HL-60 (cell line): Measurements from ENCODE around the gene GNB2.
"Not testable (repeated sequence)": the region's sequence is repeated elsewhere in the genome, so short reads cannot be mapped to it uniquely, and the experiment has no call there.

Experiments used
- DNase-seq, 2 experiments: peaks; one replicate each; pipeline ENCODE4 v3.0.0-alpha.2; 2010 to 2020; ENCODE audit warnings: low read depth in 1 of 2, low spot score in 1 of 2
- H3K27ac ChIP-seq: fragments of 250-450 bp; sonication (Bioruptor Pico); replicated peaks from 2 replicates; pipeline ENCODE4 v1.5.1; 2020; ENCODE audit warnings: mild to moderate bottlenecking, moderate library complexity
- H3K27me3 ChIP-seq: fragments of 250-450 bp; sonication (Bioruptor Pico); 2 replicates; pipeline ENCODE4 v1.5.1; 2021; ENCODE audit warnings: mild to moderate bottlenecking, moderate library complexity; ENCODE audit not compliant: insufficient read depth, poor library complexity, severe bottlenecking
- H3K4me3 ChIP-seq: replicated peaks from 2 replicates; pipeline ENCODE4 v1.5.1; 2011; ENCODE audit warnings: mild to moderate bottlenecking, control low read depth, low read length; ENCODE audit not compliant: insufficient read depth
- GABPA ChIP-seq: IDR thresholded peaks from 2 replicates; pipeline ENCODE4 v1.6.1; 2012; ENCODE audit warnings: low read depth
- POLR2AphosphoS5 ChIP-seq: IDR thresholded peaks from 2 replicates; pipeline ENCODE4 v1.6.1; 2012; ENCODE audit warnings: low read depth
- SPI1 ChIP-seq: IDR thresholded peaks from 2 replicates; pipeline ENCODE4 v1.6.1; 2012; ENCODE audit warnings: low read depth, mild to moderate bottlenecking, borderline replicate concordance
- TF ChIP-seq, protein P1 (sequence below): IDR thresholded peaks from one replicate; pipeline ENCODE4 v1.5.1; 2011; ENCODE audit warnings: low read length, control low read depth, inconsistent platforms; ENCODE audit not compliant: insufficient read depth
- TF ChIP-seq, protein P2 (sequence below): IDR thresholded peaks from 2 replicates; pipeline ENCODE4 v1.6.1; 2012; ENCODE audit warnings: low read depth; ENCODE audit not compliant: insufficient replicate concordance

Gene GNB2

DNA sequence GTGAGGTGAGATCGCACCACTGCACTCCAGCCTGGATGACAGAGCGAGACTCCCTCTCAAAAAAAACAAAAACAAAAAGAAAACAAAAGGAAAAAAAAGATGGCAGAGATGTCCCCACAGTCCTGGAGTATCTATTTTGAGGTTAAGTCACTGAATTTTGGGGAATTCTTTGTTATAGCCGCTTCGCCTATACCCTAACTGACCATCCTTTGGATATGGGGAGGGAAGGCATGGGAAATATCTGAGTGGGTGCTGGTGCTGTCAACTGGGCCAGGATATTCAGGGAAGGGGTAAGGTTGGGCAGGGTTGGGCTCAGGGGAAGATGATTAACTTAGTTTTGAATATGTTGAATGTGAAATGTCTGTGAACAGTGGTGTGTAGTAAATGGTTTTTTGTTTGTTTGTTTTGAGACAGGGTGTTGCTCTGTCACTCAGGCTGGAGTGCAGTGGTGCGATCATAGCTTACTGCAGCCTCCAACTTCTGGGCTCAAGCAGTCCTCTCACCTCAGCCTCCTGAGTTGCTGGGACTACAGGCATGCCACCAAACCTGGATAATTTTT lies 8.3 kb upstream of the GNB2 start:
- DNase-seq: no peak
- H3K27me3 ChIP-seq: no peaks in the 10 kb centered on the region
- TF ChIP-seq, protein P1, sequence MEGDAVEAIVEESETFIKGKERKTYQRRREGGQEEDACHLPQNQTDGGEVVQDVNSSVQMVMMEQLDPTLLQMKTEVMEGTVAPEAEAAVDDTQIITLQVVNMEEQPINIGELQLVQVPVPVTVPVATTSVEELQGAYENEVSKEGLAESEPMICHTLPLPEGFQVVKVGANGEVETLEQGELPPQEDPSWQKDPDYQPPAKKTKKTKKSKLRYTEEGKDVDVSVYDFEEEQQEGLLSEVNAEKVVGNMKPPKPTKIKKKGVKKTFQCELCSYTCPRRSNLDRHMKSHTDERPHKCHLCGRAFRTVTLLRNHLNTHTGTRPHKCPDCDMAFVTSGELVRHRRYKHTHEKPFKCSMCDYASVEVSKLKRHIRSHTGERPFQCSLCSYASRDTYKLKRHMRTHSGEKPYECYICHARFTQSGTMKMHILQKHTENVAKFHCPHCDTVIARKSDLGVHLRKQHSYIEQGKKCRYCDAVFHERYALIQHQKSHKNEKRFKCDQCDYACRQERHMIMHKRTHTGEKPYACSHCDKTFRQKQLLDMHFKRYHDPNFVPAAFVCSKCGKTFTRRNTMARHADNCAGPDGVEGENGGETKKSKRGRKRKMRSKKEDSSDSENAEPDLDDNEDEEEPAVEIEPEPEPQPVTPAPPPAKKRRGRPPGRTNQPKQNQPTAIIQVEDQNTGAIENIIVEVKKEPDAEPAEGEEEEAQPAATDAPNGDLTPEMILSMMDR: no peak
- TF ChIP-seq POLR2AphosphoS5: no peak
- no peak for TF ChIP-seq GABPA
- no peak for TF ChIP-seq SPI1
- TF ChIP-seq, protein P2, sequence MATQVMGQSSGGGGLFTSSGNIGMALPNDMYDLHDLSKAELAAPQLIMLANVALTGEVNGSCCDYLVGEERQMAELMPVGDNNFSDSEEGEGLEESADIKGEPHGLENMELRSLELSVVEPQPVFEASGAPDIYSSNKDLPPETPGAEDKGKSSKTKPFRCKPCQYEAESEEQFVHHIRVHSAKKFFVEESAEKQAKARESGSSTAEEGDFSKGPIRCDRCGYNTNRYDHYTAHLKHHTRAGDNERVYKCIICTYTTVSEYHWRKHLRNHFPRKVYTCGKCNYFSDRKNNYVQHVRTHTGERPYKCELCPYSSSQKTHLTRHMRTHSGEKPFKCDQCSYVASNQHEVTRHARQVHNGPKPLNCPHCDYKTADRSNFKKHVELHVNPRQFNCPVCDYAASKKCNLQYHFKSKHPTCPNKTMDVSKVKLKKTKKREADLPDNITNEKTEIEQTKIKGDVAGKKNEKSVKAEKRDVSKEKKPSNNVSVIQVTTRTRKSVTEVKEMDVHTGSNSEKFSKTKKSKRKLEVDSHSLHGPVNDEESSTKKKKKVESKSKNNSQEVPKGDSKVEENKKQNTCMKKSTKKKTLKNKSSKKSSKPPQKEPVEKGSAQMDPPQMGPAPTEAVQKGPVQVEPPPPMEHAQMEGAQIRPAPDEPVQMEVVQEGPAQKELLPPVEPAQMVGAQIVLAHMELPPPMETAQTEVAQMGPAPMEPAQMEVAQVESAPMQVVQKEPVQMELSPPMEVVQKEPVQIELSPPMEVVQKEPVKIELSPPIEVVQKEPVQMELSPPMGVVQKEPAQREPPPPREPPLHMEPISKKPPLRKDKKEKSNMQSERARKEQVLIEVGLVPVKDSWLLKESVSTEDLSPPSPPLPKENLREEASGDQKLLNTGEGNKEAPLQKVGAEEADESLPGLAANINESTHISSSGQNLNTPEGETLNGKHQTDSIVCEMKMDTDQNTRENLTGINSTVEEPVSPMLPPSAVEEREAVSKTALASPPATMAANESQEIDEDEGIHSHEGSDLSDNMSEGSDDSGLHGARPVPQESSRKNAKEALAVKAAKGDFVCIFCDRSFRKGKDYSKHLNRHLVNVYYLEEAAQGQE: no peak
- H3K4me3 ChIP-seq: no peak overlapping the region
- no peak overlapping the region for H3K27ac ChIP-seq

DNA sequence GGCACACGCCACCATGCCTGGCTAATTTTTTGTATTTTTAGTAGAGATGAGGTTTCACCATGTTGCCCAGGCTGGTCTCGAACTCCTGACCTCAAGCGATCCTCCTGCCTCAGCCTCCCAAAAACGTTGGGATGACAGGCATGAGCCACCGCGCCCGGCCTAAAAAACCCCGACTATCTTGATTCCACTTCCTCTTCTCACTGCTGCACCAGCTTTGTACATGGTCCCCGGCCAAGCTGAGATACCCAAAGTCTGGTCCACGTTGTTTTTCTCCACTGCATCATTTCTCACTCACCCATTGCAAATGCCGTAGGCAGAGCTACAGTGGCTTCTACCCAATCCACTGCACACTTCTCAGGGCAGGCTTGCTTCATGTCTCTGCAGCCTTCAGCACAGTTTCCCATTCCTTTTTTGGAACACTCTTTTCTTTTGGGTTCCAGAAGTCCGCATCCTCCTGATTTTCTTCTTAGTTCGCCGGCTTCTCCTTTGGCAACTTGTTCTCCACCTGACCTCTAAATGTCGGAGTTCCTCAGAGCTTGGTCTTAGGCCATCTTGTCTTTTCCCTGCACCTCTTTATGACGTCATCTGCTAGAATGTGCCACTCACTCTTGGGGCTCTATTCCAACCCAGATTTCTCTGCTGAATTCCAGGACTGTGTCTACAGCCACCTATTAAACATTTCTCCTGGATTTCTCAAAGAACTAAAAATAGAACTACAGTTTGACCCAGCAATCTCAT lies 6.0 kb upstream of the GNB2 start:
- no peak overlapping the region for H3K4me3 ChIP-seq
- no peak for DNase-seq
- no peak for TF ChIP-seq GABPA
- TF ChIP-seq POLR2AphosphoS5: no peak
- TF ChIP-seq, protein P2: no peak
- TF ChIP-seq SPI1: peak; percentile 85
- no peaks in the 10 kb centered on the region for H3K27me3 ChIP-seq
- H3K27ac ChIP-seq: no peak overlapping the region

DNA sequence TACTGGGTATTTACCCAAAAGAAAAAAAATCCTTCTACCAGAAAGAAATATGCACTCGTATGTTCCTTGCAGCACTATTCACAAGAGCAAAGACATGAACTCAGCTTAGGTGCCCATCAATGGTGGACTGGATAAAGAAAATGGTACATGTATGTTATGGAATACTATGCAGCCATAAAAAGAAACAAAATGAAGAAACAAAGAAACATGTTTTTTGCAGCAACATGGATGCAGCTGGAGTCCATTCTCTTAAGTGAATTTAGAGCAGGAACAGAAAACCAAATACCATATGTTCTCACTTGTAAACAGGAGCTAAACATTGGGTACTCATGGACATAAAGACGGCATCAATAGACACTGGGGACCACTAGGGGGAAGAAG lies 5.5 kb upstream of the GNB2 start:
- H3K27ac ChIP-seq: no peak overlapping the region
- H3K27me3 ChIP-seq: no peaks in the 10 kb centered on the region
- no peak for TF ChIP-seq POLR2AphosphoS5
- no peak for TF ChIP-seq SPI1
- TF ChIP-seq, protein P2: no peak
- TF ChIP-seq GABPA: no peak
- TF ChIP-seq, protein P1: no peak
- no peak overlapping the region for H3K4me3 ChIP-seq
- no peak for DNase-seq

DNA sequence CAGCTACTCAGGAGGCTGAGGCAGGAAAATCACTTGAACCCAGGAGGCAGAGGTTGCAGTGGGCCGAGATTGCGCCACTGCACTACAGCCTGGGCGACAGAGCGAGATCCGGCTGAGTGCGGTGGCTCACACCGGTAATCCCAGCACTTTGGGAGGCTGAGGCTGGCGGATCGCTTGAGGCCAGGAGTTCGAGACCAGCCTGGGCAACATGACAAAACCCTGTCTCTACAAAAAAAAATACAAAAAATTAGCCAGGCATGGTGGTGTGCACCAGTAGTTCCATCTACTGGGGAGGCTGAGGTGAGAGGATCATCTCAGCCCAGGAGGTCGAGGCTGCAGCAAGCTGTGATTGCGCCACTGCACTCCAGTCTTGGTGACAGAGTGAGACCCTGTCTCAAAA lies 4.4 kb upstream of the GNB2 start:
- not testable (repeated sequence) for DNase-seq, H3K4me3 ChIP-seq, H3K27me3 ChIP-seq, H3K27ac ChIP-seq
